RPMI7951 (cell line): Measurements from ENCODE around the gene TMEM117. TPM values are rescaled to one million over a fixed set of nuclear protein-coding genes. Genes with fewer than 3 reads are reported as not detected.

ENCODE experiments used
- DNase-seq: peaks from one replicate; pipeline ENCODE4 v3.0.0-alpha.2; 2012; ENCODE audit warnings: low read depth
- total RNA-seq: library from RNA; depleted of rRNA; stranded (reverse); fragments of >200 nt; shearing (Covaris generic); gene quantifications from 2 replicates; pipeline ENCODE4 v1.2.3, GENCODE V29; 2014

Gene TMEM117
- total RNA-seq, 1 experiment from 2014 or later: 14.9 TPM

- DNase-seq: no peak
Observed at GRCh38 chr12:43964033-43964432, 128.2 kb downstream of the TMEM117 start.

GRCh38 chr12:43964961-43965360 is 129.1 kb downstream of the TMEM117 start:
- no peak for DNase-seq

- no peak for DNase-seq
Observed at GRCh38 chr12:43965899-43966298, 130.0 kb downstream of the TMEM117 start.

- DNase-seq: no peak
Observed at GRCh38 chr12:43968736-43969135, 132.9 kb downstream of the TMEM117 start.

- peak; percentile 58 for DNase-seq
Observed at GRCh38 chr12:43969882-43970281, 134.0 kb downstream of the TMEM117 start.

GRCh38 chr12:43973385-43973784 is 137.5 kb downstream of the TMEM117 start:
- no peak for DNase-seq

- no peak for DNase-seq
Observed at GRCh38 chr12:43973993-43974392, 138.1 kb downstream of the TMEM117 start.

GRCh38 chr12:43976027-43976426 is 140.1 kb downstream of the TMEM117 start:
- no peak for DNase-seq

GRCh38 chr12:43978556-43978955 is 142.7 kb downstream of the TMEM117 start:
- no peak for DNase-seq

GRCh38 chr12:43979450-43979849 is 143.6 kb downstream of the TMEM117 start:
- no peak for DNase-seq

GRCh38 chr12:43980627-43981191 is 144.8 kb downstream of the TMEM117 start:
- DNase-seq: no peak

- DNase-seq: no peak
Observed at GRCh38 chr12:43981726-43982125, 145.8 kb downstream of the TMEM117 start.

GRCh38 chr12:43982544-43982943 is 146.7 kb downstream of the TMEM117 start:
- no peak for DNase-seq

- DNase-seq: no peak
Observed at GRCh38 chr12:43988838-43989560, 153.1 kb downstream of the TMEM117 start.

- no peak for DNase-seq
Observed at GRCh38 chr12:43992856-43993255, 157.0 kb downstream of the TMEM117 start.

- peak; percentile 32 for DNase-seq
Observed at GRCh38 chr12:44000309-44000952, 164.6 kb downstream of the TMEM117 start.

GRCh38 chr12:44002607-44003006 is 166.7 kb downstream of the TMEM117 start:
- DNase-seq: no peak

- no peak for DNase-seq
Observed at GRCh38 chr12:44003721-44004120, 167.8 kb downstream of the TMEM117 start.

GRCh38 chr12:44015333-44015941 is 179.6 kb downstream of the TMEM117 start:
- DNase-seq: peak; percentile 50

GRCh38 chr12:44017216-44017615 is 181.3 kb downstream of the TMEM117 start:
- no peak for DNase-seq

GRCh38 chr12:44019118-44019517 is 183.2 kb downstream of the TMEM117 start:
- no peak for DNase-seq

- no peak for DNase-seq
Observed at GRCh38 chr12:44020555-44020954, 184.7 kb downstream of the TMEM117 start.
